Brain pericyte (primary cell): ENCODE results near the gene ITGBL1.

Source experiments
- DNase-seq: peaks from one replicate; pipeline ENCODE4 v3.0.0-alpha.2; 2012; ENCODE audit warnings: low read depth, low spot score

ITGBL1 gene

GRCh38 chr13:101452519-101453485, at the start of gene ITGBL1:
TSS of gene ITGBL1 (plus strand) at chr13:101452675. CDS start at chr13:101452834, 159 bp downstream.
- no peak for DNase-seq

GRCh38 chr13:101406791-101407190, 45.7 kb upstream of the ITGBL1 start:
- DNase-seq = no peak

GRCh38 chr13:101408154-101408553, 44.3 kb upstream of the ITGBL1 start:
- DNase-seq = no peak

GRCh38 chr13:101408992-101409656, 43.4 kb upstream of the ITGBL1 start:
- no peak for DNase-seq

DNA sequence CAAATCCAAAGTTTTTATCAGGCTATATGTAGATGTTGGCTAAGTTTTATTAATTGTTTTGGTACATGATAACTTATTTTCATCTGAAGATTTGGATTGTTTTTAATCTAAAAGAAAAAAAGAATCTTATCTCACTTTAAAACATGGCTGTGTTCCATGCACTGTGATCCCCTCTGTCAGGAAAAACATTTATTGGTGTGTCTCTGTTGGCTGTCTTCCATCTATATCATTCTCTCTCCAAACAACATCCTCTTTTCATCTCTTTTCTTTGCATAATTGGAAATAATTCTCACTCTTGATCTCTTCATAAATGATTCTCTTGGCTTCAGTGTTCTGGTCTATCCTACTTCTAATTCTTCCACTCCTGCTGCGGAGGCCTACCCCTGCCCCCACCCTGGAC, 40.4 kb upstream of the ITGBL1 start:
- no peak for DNase-seq

- DNase-seq = no peak
Measured at GRCh38 chr13:101415358-101416174, 36.9 kb upstream of the ITGBL1 start.

GRCh38 chr13:101416181-101417042, 36.1 kb upstream of the ITGBL1 start, which contains the start of gene NALCN:
TSS of gene NALCN (minus strand) at chr13:101416508. CDS start at chr13:101399126, 17,382 bp downstream.
- no peak for DNase-seq

DNA sequence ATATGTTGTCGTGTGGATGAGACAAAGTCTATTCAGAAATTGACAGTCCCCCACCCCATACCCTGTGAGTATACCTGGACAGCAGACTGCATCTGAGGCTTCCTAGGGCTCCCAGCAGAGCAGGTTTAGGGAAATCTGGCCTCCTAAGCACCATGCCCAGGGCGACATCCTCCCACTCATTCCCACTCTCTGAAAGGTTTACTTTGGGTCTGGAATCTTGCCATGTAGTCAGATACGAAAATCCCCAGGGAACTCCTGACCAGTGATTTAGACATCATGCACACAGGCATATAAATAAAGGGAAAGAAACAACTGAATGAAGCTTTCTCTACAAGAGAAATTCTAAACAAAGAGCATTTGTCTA, 35.5 kb upstream of the ITGBL1 start:
- DNase-seq = no peak

DNA sequence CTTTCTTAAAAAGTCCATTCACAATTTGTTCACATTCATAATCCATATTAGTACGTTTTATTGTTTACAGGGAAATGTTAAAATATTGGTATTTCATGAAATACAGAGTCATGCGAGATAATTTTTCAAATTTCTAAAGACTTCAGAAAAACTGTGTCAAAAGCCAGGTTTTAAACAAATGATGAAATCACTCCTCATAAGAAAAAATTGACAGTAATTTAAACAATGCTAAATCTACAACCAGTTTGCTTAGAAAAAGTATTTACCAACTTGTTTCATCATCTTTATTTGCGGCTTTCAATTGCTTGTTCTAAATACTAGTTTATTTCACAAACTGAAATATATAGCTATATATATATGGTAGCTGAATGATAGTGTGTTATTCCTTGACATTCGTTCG, 35.0 kb upstream of the ITGBL1 start:
- DNase-seq = no peak

DNA sequence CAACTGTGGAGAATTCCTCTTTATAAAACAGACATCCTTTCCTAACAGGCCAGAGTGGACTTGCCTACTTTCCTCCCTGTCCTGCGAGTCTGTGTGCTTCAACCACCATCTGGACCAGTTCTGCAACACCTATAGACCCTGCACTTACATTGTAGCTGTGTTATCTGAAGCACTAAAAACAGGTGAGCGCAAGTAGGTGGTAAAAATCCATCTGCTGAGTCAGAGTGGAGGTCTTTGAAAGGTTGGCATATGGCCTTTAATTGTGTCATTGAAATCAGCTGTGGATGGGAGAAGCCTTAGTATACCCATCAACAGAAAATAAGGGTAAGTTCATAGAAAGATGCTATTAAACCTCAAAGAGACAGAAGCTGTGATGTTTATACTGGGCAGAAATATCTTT, 28.6 kb upstream of the ITGBL1 start:
- DNase-seq = no peak

GRCh38 chr13:101424381-101425155, 27.9 kb upstream of the ITGBL1 start:
- DNase-seq = no peak

DNA sequence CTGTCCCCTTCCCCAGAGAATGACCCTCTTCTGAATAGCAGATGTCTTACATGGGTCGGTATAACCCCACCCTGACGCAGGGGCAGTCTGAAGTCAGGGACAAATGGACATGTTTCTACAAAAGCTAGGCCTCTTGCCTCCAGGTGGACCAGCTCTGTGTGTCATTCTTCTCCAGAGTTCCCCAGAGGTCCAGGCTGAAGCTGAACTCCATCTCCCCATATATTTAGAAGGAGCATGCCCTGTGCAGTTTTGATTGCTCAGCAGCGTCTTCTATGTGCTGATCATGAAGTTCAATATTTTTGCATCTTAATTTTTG, 27.4 kb upstream of the ITGBL1 start:
- DNase-seq = no peak

DNA sequence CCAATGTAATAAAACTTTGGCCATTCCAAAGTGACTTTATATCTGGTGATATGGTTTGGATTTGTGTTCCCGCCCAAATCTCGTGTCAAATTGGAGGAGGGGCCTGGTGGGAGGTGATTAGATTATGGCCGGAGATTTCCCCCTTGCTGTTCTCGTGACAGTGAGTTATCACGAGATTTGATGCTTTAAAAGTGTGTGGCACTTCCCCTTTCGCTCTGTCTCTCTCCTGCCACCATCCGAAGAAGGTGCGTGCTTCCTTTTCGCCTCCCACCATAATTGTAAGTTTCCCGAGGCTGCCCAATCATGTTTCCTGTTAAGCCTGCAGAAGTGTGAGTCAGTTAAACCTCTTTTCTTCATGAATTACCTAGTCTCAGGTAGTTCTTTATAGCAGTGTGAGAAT, 26.9 kb upstream of the ITGBL1 start:
- DNase-seq = no peak

- no peak for DNase-seq
Measured at GRCh38 chr13:101429733-101430132, 22.7 kb upstream of the ITGBL1 start.

DNA sequence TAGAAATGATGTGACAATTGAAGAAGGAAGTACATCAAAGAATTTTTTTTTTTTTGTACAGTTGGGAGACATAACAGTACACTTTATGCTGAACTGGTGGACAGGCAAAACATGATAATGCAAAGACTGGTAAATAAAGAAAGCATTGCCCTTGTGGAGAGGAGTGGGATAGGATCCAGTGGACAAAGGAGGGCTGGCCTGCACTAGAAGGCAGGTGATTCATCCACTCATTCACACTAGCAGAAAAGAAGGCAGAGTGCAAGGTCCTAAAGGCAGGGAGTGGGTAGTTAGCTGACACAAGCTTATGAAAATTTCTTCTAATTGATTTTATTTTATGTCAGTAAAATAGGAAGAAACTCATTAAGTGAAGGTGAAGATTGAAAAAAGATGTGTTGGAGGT, 18.6 kb upstream of the ITGBL1 start:
- DNase-seq = no peak

DNA sequence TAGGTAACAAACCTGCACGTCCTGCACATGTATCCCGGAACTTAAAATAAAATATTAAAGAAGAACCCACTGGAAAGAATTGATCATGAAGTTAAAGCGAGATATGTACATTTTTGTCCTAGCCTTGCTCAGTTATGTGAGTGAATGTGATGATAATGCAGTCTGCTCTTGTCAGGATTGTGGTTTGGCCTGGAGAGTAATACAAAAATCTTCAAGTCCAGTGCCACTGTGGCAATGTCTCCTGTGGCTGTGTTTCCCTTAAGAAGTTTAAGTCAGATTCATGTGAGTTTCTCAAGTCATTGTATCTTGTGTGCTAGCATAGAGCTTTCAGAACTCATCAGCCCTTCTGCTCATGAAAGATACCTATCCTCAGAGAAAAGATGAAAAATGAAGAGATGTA, 18.0 kb upstream of the ITGBL1 start:
- DNase-seq = no peak

DNA sequence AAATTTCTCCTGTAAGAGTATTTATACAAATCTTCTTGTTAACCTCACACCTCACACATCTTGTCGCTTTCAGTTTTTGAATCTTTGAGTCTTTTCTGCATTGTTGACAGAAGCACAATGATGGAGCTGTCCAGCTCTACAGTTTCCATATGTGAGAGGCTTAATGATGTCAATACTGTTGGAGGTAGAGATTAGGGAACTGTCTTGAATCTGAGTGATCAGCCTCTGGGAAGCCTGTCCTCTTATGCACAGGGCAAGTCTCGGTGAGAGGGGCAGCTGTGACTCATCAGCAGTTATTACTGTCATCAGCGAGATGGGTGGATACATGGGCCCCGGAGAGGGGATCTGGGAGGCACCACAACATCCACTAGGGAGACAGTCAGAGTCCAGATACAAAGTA, 4.6 kb upstream of the ITGBL1 start:
- no peak for DNase-seq

GRCh38 chr13:101449790-101450748, 2.4 kb upstream of the ITGBL1 start:
- no peak for DNase-seq

GRCh38 chr13:101450749-101451130, 1.7 kb upstream of the ITGBL1 start:
- DNase-seq = no peak
